HG03354 (cell line): ENCODE measurements around the gene PRR33.

Experiments used
- ATAC-seq: cut with Tn5 transposase; IDR thresholded peaks from one replicate; pipeline ENCODE4 v1.9.1; 2021; ENCODE audit warnings: mild to moderate bottlenecking; ENCODE audit not compliant: unreplicated experiment, poor library complexity, severe bottlenecking

PRR33 gene

DNA sequence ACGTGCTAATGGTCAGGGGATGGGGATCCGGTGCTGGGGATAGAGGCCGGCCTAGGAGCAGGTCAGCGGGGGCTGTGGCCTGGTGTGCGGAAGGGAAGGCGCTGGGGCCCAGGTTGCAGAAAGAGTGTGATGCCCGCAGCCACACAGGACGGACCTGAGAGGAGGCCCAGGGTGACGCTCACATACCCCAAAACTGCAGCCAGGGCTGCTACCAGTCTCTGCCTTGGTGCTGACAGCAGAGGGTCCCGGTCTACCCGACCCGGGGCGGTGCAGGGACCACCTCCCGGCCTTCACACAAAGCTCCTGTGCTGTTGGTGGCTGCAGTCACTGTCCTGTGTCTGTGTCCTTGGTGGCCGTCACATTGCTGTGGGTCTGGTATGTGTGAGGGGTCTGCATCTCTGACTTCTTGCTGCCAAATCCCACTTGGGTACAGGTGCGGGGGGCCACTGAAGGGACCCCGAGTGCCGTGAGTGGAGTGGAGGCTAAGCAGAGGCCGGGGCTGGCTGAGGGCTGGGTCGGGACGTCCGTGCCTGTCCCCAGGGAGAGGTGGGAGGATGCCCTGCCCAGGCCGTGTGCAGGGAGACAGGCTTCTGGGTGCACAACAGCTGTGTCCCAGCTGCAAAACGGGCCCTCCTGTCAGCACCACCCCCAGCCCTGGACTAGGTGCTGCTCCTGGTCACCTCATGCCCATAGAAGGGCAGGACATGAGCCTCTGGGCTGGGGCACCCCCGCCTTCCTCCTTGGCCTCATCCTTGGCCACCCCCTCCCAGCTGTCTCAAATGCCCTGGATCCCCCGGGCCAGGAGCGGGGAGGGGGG lies 37.4 kb downstream of the PRR33 start:
- ATAC-seq, result peak; percentile 38

DNA sequence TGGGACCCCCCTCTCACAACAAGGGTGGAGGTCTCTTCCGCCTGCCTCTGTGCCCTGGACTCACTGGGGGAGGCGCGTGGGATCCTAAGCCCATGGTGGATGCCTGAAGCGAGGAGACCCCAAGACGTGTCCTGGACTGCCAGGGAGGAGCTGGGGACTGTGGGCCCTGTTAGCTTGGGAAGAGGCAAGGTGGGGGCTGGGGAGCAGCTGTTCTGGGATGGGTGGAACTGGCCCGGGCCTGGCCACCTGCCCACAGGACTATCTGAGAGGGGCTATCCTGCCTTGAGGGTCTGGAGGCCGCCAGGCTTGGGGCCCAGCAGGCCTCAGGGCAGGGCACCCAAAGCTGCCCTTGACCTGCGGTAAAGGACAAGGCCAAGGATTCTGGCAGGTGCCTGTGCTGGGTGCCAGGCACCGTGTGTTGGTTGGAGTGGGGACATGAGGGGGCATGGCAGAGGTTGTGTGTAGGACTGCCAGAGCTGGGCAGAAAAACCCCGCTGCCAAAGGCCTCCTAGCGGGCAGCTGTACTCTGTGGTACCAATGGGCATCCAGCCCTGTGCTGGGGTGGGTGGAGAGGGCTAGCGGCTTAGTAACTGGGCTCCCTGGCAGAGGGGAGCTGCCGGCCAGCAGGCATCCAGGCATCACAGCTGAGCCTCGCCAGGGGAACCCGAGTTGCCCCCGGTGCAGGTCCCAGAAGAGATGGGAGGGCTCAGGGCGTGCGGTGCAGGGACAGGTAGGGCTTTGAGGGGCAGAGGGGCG lies 38.1 kb downstream of the PRR33 start:
- ATAC-seq, result no peak

DNA sequence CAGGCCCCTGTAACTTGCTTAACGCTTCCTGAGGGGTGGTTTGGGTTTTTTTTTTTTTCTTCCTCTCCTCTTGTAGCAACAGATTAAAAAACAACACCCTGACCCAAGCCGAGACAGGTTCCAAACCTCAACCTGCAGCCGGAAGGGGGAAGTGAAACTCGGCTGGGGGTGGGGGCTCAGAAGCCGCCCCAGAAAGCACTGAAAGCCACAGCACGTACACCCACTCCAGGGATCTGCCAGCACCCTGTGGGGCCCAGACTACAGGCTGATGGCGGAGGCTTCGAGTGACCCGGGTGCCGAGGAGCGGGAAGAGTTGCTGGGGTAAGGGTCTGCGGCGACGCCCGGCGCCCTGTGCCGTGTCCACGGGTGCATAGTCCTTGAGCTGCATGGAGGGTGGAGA lies 38.8 kb downstream of the PRR33 start, which contains the start of gene LSP1:
LSP1 (plus strand) TSS at position 208 of the 400 bp plus-strand sequence; CDS start at position 269, 61 bp downstream.
- peak; percentile 52 for ATAC-seq

DNA sequence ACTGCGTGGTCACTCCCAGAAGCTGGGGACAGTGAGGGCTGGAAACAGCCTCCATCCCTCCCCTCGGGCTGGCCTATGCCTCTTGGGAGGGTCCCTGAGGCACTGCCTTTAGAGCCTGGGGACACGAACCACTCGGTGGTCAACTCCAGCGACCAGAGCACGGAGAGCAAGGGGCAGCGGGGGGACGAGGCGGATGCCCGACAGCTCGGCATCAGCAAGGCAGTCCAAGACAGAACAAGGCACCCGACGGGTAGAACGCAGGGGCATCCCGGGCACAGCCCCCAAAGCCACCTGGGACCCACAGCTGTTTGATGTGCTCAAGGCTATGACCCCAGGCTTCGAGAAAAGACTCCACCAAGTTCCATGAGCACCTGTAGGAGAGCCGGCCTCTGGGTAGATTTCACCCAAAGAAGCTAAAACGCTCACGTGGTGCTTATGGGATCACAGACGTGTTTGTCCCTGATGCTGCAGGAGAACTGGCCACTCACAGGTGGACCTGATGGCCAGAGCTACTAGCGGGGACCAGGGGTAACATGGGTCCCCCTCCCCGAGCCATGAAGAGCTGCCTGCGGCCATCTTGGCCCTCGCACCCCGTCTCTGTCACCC lies 39.3 kb downstream of the PRR33 start:
- ATAC-seq, result no peak

DNA sequence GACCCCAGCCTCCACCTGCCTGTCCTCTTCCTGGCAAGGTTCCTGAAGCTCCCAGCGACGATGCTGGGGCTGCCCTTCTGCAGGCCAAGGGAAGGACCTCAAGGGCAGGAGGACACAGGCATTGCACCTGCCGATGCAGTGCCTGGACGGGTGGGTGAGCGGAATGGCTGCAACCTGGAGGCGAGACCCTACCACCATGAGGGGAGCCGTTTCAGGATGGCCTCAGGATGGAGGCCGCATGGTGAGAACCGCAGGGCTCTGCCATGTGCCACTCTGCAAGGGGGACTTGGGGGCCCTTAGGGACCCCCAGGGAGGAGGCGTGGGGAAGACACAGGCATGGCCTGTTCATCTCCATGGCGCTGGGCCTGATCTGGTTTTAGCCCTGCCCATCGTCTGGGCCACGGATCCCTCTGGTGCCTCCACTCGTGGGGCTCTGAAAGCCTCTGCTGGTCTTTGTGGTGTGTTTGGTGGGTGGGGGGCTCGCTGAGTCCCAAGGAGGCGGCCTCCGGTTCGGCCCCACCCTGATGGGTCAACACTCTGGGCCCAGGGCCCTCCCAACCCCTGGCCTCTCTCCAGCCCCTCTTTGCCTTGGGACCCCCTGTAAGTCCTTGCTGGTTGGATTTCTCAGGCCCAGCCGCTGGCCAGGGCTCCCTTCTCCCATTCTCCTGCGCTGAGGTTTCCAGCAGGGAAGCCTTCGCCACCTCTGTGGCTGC lies 40.1 kb downstream of the PRR33 start:
- ATAC-seq, result no peak

DNA sequence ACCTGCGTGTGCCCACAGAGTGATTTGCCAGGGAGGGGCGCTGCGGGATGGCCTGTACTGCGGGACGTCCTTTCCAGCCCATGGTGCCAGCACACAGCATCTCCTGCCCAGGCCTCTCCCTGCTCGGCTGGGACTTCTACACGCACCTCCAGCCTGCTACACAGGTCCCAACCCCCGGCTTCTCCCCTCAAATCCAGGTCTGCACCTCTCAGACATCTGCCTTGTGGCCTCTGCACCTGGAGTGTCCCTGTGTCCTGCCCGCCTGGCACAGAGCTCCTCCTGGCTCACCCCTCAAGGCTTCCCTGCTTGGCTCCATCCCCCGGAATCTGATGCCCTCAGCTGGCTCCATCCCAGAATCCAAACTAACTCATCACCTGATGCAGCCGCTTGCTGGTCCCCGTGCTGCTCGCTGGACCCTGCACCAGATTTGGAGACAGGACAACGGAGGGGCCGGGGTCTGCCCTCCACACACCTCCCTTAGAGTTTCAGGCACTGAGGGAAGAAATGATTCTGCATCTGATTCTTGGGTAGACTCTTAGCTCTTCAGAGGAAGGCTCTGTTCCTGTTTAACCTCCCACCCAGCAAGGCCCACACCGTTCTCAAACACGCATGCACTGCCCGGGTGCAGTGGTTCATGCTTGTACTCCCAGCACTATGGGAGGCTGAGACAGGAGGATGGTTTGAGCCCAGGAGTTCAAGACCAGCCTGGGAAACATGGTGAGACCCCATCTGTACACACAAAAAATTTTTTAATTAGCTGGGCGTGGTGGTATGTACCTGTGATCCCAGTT lies 42.9 kb downstream of the PRR33 start:
- ATAC-seq, result no peak

DNA sequence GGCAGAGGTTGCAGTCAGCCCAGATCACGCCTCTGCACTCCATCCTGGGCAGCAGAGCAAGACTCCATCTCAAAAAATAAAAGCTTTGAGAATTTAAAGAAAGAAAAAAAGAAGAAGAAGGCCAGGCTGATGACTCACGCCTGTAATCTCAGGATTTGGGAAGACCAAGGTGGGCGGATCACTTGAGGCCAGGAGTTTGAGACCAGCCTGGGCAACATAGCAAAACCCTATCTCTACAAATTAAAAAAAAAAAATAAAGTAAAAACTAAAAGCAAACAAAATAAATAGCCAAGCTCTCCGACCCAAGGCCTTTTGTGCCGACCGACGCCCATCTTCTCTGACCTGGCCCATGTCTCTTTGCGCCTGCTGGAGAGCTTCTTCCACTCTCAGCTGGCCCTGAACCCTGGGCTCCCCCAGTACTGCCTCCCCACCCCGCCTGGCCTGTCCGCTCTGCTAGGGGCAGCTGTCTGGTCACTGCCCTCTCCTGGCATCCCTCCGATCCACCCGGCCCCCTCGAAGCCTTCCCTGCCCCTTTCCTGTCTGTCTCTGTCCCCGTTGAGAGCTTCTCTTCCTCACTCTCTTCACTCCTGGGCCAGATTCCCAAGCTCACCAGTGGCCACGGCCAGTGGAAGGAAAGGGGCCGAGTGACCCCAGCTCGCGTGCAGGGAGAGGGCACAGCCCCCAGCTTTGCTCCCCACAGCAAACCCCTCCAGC lies 43.6 kb downstream of the PRR33 start:
- ATAC-seq, result no peak

DNA sequence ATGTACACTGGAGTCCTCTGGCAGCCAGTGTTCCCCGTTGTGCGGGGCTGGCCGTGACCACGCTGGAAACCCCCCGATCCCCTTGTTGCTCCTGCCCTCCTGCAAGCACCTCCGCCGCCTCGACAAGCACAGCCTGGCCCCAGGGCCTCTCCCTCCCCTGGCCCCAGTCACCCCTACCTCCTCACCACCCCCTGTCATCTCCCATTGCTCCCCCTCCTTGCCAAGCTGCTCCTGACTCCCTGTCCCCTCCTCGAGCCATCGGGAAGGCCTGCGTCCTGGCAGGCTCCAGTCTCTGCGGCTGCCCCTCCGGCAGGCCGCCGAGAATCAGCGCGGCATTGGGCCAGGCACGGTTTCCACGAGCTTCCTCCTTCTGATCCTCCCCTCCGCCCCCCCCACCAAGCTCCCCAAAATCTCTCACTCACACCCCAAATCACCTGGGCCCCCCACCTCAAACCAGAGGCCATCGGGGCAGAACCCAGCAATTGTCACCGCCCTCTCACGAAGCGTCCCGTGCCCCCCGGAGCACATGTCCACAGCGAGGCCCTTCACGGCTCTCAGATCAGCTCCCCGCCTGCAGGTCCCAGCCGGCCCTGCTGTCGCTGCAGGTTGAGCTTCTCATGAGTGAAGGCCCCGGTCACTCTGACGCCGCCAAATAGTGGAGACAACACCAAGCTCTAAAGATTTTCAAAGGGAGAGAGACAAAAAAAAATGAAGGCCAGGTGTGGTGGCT lies 44.5 kb downstream of the PRR33 start:
- no peak for ATAC-seq

DNA sequence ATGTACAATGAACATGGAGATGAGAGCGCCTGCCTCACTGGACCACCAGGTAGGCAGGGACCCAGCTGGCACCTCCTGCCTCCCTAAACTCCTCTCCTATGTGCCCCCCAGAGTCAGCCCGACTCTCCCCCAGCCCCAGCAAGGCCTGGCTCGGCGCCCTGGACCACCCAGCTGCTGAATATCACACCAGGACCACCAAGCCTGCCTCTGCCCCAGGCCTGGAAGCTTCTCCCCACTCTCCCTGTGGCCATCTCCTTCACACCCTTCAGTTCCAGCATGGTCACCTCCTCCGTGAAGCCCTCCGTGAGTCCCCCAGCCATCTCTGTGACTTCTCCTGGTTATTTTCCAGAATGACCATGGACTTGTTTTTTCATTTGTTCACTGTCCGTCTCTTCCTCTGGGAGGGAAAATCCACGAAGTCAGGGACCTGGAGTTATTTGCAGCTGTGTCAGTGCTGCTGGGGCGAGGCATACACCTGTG lies 45.2 kb downstream of the PRR33 start:
- no peak for ATAC-seq

DNA sequence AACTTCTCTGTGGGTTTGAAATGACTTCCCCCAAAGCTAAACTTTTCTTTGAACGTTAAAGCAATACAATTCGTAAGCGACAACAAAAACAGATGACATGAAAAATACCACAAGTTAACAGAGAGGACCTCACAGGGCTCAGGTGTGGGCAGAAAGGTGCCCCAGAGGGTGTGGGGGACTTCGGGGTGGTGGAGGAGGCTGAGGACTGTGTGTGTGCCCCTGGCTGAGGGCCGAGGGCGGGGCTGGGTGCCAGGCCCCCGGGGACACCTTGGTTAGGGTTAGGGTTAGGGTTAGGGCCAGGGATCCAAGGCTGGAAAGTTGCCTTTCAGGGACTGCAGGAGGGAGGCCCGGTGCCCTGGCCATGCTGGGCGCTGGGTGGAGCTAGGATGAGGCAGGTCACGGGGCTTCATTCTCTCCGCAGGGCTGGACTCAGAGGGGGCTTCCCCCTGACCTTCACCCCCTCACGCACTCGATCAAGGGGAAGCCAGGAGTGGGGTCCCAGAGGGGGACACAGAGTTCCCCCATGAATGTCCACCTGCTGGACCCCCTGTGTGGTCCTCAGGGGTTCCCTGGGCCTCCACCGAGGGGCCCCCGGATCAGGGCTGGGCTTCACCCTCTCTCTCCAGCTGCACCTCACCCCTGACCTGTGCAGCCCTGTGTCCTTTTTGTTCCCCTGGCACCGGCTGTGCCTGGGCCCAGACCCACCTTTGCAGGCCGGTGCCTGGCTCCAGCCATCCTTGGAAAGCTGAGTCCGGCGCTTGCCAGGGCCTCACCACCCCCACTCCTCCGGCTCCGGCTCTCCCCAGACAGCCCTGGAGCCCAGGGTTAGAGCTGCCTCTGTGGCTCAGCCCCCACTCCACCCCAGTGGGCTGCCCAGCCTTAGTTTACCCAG lies 45.9 kb downstream of the PRR33 start:
- ATAC-seq, result no peak

DNA sequence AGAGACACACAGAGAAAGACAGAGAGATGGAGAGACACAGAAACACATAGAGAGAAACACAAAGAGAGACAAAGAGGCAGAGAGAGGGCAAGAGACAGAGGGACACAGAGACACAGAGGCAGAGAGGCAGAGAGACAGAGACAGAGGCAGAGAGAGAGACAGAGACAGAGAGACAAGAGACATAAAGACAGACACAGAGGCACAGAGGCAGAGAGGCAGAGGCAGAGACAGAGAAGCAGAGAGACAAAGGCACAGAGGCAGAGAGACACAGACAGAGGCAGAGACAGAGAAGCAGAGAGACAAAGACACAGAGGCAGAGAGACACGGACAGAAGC lies 46.6 kb downstream of the PRR33 start:
- no peak for ATAC-seq

DNA sequence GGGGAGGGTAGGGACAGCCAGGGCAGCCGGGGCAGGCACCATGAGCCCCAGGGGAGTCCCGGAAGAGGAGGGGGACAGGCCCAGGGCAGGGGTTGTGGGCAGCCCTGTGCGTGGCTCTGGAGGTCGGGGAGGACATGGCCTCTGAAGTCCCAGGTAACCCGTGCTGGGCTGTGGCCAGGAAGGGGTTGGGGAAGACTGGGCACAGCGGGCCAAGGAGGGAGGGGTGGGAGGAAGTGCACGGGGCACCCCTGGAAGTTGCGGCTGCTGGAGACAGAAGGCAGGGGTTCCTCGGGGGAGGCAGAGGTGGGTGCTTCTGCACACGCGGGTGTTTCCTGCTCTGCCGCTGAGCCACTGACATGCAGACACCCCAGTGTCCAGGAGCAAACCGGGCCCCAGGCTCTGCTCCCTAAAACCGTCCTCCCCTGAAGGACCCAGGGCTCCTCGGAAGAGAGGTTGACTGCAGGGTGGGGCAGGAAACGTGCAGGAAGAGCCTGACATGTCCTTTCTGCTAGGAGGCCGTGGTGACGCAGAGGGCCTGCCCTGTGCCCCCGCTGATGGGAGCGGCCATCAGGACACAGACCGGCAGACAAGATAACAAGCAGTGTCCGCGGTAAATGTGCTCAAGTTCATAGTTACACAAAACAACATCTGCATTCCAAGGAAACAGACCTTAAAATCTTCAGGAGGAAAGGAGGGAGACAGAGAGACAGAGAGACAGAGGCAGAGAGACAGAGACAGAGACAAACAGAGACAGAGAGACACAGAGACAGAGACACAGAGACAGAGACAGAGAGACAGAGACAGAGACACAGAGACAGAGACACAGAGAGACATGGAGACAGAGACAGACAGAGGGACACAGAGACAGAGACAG lies 47.2 kb downstream of the PRR33 start:
- ATAC-seq, result no peak

DNA sequence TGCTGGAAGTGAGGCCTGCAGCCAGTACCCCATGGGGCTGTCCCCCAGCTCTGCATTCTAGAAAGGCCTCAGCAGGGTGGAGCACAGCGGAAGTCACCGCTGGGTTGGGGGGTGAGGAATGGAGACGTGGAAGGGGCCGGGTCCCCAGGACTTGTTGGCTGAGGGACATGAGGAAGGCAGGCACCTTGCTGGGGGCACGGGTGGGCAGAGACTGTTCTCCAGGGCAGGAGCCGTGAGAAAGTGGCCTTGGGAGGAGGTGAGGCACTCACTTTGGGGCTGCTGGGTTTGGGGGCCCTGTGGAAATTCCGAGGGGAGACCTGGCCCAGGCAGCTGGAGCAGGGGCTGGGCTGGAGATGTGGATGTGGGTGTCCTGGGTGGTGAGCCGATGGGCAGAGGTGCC lies 47.9 kb downstream of the PRR33 start:
- no peak for ATAC-seq

DNA sequence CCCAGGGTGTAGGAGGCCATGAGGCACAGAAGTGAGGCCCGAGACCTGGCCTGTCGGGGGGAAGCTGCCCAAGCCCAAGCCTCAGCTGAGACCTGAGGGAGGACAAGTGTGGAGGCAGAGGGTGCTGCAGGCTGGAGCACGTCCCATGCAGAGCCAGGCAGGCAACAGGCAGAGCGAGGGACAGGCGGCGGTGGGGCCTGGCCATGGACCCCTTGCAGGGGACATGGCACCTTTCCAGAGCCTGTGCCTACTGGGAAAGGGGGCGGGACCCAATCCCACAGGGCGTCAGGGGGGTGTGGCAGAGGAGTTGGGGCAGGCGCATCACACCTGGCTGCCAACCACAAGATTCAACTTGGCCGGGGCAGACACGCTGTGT lies 48.6 kb downstream of the PRR33 start:
- ATAC-seq, result no peak

DNA sequence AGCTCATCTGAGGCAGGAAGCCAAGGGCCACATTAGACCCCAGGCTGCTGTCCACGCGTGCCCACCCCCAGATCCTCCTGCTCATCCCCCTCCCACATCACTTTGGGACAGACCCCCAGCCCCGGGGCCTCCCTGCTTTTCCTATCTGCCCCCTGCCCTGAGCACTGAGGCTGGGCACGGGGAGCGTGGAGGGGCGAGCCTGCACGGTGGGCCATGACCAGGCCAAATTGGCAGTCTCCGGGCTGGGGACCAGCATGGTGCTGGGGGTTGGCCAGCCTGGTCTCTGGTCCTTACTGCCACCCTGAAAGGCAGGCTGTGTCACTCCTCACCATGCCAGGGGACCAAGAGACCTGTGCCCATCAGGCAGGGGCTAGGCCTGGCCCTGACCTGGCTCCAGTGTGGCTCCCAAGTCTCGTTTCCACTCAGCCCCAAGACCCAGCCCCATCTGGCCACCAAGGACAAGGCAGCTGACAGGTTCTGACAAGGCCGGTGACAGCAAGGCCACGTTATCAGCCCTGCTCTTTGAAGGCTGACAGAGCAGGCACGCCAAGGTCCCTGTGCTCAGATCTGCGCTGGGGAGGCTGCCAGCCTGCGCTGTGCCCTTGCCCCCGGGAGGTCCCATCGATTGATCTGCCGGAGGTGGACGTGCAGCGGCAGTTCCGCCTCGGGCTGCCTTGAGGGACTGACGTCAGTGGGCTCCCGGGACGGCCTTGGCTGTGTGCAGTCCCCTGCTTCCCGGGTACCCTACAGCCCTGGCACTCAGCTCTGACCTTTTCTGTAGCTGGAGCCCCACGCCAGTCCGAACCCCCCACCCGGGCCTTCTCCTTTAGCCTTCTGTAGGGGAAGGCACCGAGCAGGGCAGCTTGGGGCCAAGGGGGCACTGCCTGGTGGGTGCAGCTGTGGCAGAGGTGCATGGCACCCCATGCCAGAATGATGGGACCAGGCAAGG lies 49.3 kb downstream of the PRR33 start:
- no peak for ATAC-seq
